HUES6 (cell line): ENCODE measurements around the gene SUN3.

ENCODE experiments used
- H3K27ac ChIP-seq: 2 replicates; pipeline ENCODE4 v1.7.0; 2013; ENCODE audit warnings: low read depth, mild to moderate bottlenecking, low read length, inconsistent platforms
- H3K27me3 ChIP-seq: 2 replicates; pipeline ENCODE4 v1.6.1; 2013; ENCODE audit warnings: low read length; ENCODE audit not compliant: control insufficient read depth, insufficient read depth
- H3K36me3 ChIP-seq: 2 replicates; pipeline ENCODE4 v1.6.1; 2013; ENCODE audit warnings: low read length; ENCODE audit not compliant: control insufficient read depth, insufficient read depth
- H3K4me1 ChIP-seq: 2 replicates; pipeline ENCODE4 v1.6.1; 2013; ENCODE audit warnings: low read length; ENCODE audit not compliant: control insufficient read depth, insufficient read depth
- H3K4me3 ChIP-seq: 2 replicates; pipeline ENCODE4 v1.5.1; 2013; ENCODE audit warnings: low read depth, low read length
- H3K9ac ChIP-seq: one replicate; pipeline ENCODE4 v1.6.1; 2013; ENCODE audit warnings: mild to moderate bottlenecking, low read length
- H3K9me3 ChIP-seq: 2 replicates; pipeline ENCODE4 v1.6.1; 2013; ENCODE audit warnings: low read depth, low read length; ENCODE audit not compliant: control insufficient read depth, insufficient read depth

Gene SUN3

GRCh38 chr7:47957156-47957555 is 71.8 kb downstream of the SUN3 start:
- Histone ChIP-seq H3K4me3 (no peak overlapping the region), H3K9ac (no peak overlapping the region), H3K36me3 (peaks cover 52% of the 10 kb centered on the region), H3K9me3 (peaks cover 4% of the 10 kb centered on the region; the same call in 1 of the 2 replicates), H3K27ac (no peak overlapping the region), H3K4me1 (peaks cover 5% of the 10 kb centered on the region), H3K27me3 (no peaks in the 10 kb centered on the region)

- Histone ChIP-seq H3K36me3 (peaks cover 43% of the 10 kb centered on the region), H3K9me3 (peaks cover 3% of the 10 kb centered on the region; the same call in 1 of the 2 replicates), H3K27me3 (no peaks in the 10 kb centered on the region), H3K9ac (no peak overlapping the region), H3K4me3 (no peak overlapping the region), H3K27ac (no peak overlapping the region), H3K4me1 (peaks cover 15% of the 10 kb centered on the region)
Measured at GRCh38 chr7:47956220-47956619, 72.7 kb downstream of the SUN3 start.

GRCh38 chr7:47954231-47954911 is 74.5 kb downstream of the SUN3 start:
- Histone ChIP-seq H3K36me3 (peaks cover 34% of the 10 kb centered on the region), H3K4me1 (peaks cover 26% of the 10 kb centered on the region), H3K9me3 (no peaks in the 10 kb centered on the region)

GRCh38 chr7:47953822-47954221 is 75.1 kb downstream of the SUN3 start:
- H3K36me3 ChIP-seq, result peaks cover 34% of the 10 kb centered on the region
- no peaks in the 10 kb centered on the region for H3K9me3 ChIP-seq

More at GRCh38 chr7:47954231-47954911, 74.5 kb downstream of the SUN3 start:
- Histone ChIP-seq H3K4me3 (no peak overlapping the region), H3K27me3 (no peaks in the 10 kb centered on the region), H3K9ac (no peak overlapping the region), H3K27ac (no peak overlapping the region)

GRCh38 chr7:47952224-47952623 is 76.7 kb downstream of the SUN3 start:
- no peaks in the 10 kb centered on the region for H3K9me3 ChIP-seq
- no peaks in the 10 kb centered on the region for H3K27me3 ChIP-seq
- peaks cover 26% of the 10 kb centered on the region for H3K4me1 ChIP-seq
- H3K9ac ChIP-seq, result no peak overlapping the region
- no peak overlapping the region for H3K4me3 ChIP-seq
- H3K27ac ChIP-seq, result no peak overlapping the region
- peaks cover 23% of the 10 kb centered on the region for H3K36me3 ChIP-seq

More at GRCh38 chr7:47953822-47954221, 75.1 kb downstream of the SUN3 start:
- Histone ChIP-seq H3K4me1 (peaks cover 26% of the 10 kb centered on the region), H3K27ac (no peak overlapping the region), H3K9ac (no peak overlapping the region), H3K27me3 (no peaks in the 10 kb centered on the region), H3K4me3 (no peak overlapping the region)

- Histone ChIP-seq H3K27ac (no peak overlapping the region), H3K9me3 (no peaks in the 10 kb centered on the region), H3K4me3 (no peak overlapping the region), H3K27me3 (no peaks in the 10 kb centered on the region), H3K9ac (no peak overlapping the region), H3K4me1 (peaks cover 25% of the 10 kb centered on the region), H3K36me3 (peaks cover 17% of the 10 kb centered on the region)
Measured at GRCh38 chr7:47951374-47951773, 77.5 kb downstream of the SUN3 start.

GRCh38 chr7:47950714-47951113 is 78.2 kb downstream of the SUN3 start:
- Histone ChIP-seq H3K27ac (no peak overlapping the region), H3K9me3 (no peaks in the 10 kb centered on the region), H3K27me3 (no peaks in the 10 kb centered on the region), H3K9ac (no peak overlapping the region), H3K4me3 (no peak overlapping the region), H3K4me1 (peaks cover 21% of the 10 kb centered on the region), H3K36me3 (peaks cover 13% of the 10 kb centered on the region)

- Histone ChIP-seq H3K27me3 (no peaks in the 10 kb centered on the region), H3K4me1 (peaks cover 21% of the 10 kb centered on the region), H3K4me3 (no peak overlapping the region), H3K27ac (no peak overlapping the region), H3K9ac (no peak overlapping the region), H3K36me3 (peaks cover 6% of the 10 kb centered on the region), H3K9me3 (no peaks in the 10 kb centered on the region)
Measured at GRCh38 chr7:47949703-47950102, 79.2 kb downstream of the SUN3 start.

- peaks cover 21% of the 10 kb centered on the region for H3K4me1 ChIP-seq
- H3K36me3 ChIP-seq, result no peaks in the 10 kb centered on the region
- H3K9me3 ChIP-seq, result no peaks in the 10 kb centered on the region
- no peak within 1 kb of the TSS for H3K27ac ChIP-seq
- no peak within 1 kb of the TSS for H3K4me3 ChIP-seq
- H3K27me3 ChIP-seq, result no peaks in the 10 kb centered on the region
- H3K9ac ChIP-seq, result no peak within 1 kb of the TSS
Measured at GRCh38 chr7:47948141-47948790, 80.6 kb downstream of the SUN3 start, which contains the start of gene PKD1L1. Gene PKD1L1, minus strand, starts transcription at chr7:47948466. Its CDS starts 26 bp downstream, at chr7:47948440.

- Histone ChIP-seq H3K4me1 (peaks cover 21% of the 10 kb centered on the region), H3K9me3 (no peaks in the 10 kb centered on the region), H3K4me3 (no peak overlapping the region), H3K27me3 (no peaks in the 10 kb centered on the region), H3K9ac (no peak overlapping the region), H3K36me3 (no peaks in the 10 kb centered on the region), H3K27ac (no peak overlapping the region)
Measured at GRCh38 chr7:47947355-47947749, 81.6 kb downstream of the SUN3 start.

GRCh38 chr7:47946581-47947354 is 82.1 kb downstream of the SUN3 start:
- no peaks in the 10 kb centered on the region for H3K27me3 ChIP-seq
- no peak overlapping the region for H3K4me3 ChIP-seq
- H3K4me1 ChIP-seq, result peaks cover 21% of the 10 kb centered on the region
- no peaks in the 10 kb centered on the region for H3K9me3 ChIP-seq
- no peaks in the 10 kb centered on the region for H3K36me3 ChIP-seq
- no peak overlapping the region for H3K27ac ChIP-seq
- H3K9ac ChIP-seq, result no peak overlapping the region
